Coronary artery (tissue), 2 donors: Measurements from ENCODE around the gene IMP4.
A peak's percentile ranks its signal among the peaks of the same experiment; 100 is the strongest.

ENCODE experiments used
- DNase-seq: peaks from one replicate; pipeline ENCODE4 v3.0.0-alpha.2; 2017; ENCODE audit warnings: low spot score
- H3K27ac ChIP-seq, 2 donors: fragments of 200-600 bp; sonication (generic); one replicate each; pipeline ENCODE4 v1.5.1; 2016 to 2019
- H3K4me3 ChIP-seq: fragments of 200-600 bp; sonication (generic); 2 replicates; pipeline ENCODE4 v1.5.1; 2016; ENCODE audit warnings: mild to moderate bottlenecking, moderate library complexity
- TF ChIP-seq, protein P1 (sequence below): fragments of 200-600 bp; sonication (generic); IDR thresholded peaks from one replicate; pipeline ENCODE4 v1.5.1; 2019; ENCODE audit warnings: antibody characterized with exemption

Gene IMP4

DNA sequence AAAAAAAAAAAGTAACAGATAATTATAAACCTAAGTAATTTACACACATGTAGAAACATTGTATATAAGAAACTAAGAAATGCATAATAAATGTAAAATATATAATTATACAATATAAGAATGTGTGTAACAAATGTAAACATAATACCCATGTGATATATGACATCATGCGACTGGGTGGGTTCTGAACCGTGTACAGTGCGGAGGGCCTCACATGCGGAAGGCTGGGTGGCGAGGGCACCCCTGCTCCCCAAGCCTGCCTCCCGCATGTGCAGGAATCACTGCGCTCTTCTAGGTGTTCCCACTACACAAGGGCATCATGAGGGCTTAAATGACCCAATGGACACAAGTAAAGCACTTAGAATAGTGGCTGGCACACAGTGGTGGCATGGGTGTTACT is 15.2 kb downstream of the IMP4 start:
- H3K4me3 ChIP-seq: no peak overlapping the region
- no peak for DNase-seq
- no peak overlapping the region for H3K27ac ChIP-seq
- TF ChIP-seq, protein P1, sequence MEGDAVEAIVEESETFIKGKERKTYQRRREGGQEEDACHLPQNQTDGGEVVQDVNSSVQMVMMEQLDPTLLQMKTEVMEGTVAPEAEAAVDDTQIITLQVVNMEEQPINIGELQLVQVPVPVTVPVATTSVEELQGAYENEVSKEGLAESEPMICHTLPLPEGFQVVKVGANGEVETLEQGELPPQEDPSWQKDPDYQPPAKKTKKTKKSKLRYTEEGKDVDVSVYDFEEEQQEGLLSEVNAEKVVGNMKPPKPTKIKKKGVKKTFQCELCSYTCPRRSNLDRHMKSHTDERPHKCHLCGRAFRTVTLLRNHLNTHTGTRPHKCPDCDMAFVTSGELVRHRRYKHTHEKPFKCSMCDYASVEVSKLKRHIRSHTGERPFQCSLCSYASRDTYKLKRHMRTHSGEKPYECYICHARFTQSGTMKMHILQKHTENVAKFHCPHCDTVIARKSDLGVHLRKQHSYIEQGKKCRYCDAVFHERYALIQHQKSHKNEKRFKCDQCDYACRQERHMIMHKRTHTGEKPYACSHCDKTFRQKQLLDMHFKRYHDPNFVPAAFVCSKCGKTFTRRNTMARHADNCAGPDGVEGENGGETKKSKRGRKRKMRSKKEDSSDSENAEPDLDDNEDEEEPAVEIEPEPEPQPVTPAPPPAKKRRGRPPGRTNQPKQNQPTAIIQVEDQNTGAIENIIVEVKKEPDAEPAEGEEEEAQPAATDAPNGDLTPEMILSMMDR: no peak

- peak; percentile 52 for DNase-seq
- H3K27ac ChIP-seq: no peak overlapping the region
- TF ChIP-seq, protein P1: no peak
Measured at GRCh38 chr2:130358420-130359350, 16.0 kb downstream of the IMP4 start.

GRCh38 chr2:130359466-130359865 is 16.8 kb downstream of the IMP4 start:
- Histone ChIP-seq H3K4me3 (no peak overlapping the region), H3K27ac (no peak overlapping the region)
- DNase-seq: peak; percentile 56
- TF ChIP-seq, protein P1: no peak

More at GRCh38 chr2:130358420-130359350, 16.0 kb downstream of the IMP4 start:
- no peak overlapping the region for H3K4me3 ChIP-seq

DNA sequence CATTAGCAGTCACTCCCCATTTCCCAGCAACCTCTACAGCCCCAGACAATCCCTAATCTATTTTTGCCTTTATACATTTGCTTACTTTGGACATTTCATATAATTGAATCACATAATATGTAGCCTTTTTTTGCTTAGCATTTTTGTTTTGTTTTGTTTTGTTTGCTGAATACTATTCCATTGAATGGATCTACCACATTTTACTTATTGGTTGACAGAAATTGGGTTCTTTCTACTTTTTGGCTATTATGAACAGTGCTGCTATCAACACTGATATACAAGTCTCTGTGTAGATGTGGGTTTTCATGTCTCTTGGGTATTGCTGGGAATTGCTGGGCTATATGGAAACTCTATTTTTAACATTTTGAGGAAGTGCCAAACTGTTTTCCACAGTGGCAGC is 20.8 kb downstream of the IMP4 start:
- TF ChIP-seq, protein P1: no peak
- no peak overlapping the region for H3K4me3 ChIP-seq
- no peak overlapping the region for H3K27ac ChIP-seq
- DNase-seq: no peak

DNA sequence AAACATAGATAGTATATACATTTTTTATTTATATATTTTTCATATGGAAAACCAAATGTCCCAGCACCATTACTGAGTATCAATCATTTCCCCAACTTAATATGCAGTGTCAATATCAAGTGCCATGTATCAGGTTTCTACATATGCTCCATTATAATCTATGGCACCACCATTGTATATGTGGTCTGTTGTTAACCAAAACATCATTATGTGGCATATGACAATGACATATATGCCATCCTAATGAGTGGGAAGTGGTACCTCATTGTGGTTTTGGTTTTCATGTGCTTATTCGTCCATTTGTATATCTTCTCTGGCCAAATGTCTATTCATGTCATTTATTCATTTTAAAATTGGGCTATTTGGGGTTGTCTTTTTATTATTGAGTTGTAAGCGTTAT is 22.4 kb downstream of the IMP4 start:
- DNase-seq: no peak
- TF ChIP-seq, protein P1: no peak
- H3K27ac ChIP-seq: no peak overlapping the region
- no peak overlapping the region for H3K4me3 ChIP-seq

- TF ChIP-seq, protein P1: no peak
- DNase-seq: no peak
- Histone ChIP-seq H3K27ac (no peak overlapping the region), H3K4me3 (no peak overlapping the region)
Measured at GRCh38 chr2:130365963-130366362, 23.3 kb downstream of the IMP4 start.

- H3K27ac ChIP-seq: no peak overlapping the region
- TF ChIP-seq, protein P1: no peak
- DNase-seq: no peak
- H3K4me3 ChIP-seq: no peak overlapping the region
Measured at GRCh38 chr2:130366720-130367119, 24.0 kb downstream of the IMP4 start.
